ENCODE results near the gene EXOSC5.
"Not testable (repeated sequence)": the region's sequence is repeated elsewhere in the genome, so short reads cannot be mapped to it uniquely, and the experiment has no call there.

Gene EXOSC5

DNA sequence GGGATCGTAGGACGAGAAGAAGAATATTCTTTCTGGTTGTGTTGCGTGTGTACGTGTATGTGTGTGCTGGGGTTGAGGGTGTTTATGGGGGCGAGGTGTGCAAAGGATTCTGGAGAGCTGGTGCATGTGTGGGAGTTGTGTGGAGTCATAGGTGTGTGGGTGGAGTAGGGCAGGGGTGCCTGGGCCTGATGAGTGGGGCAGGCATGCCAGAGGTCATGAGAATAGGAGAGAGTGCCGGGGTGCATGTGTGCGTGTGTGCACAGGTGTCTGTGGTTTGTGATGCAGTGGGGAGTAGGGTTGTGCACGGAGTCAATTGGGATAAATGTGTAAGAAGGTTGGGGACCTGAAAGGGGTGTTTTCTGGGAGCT, 20.2 kb downstream of the EXOSC5 start:
- H3K4me3 ChIP-seq (ENCODE audit: low read depth in 1 of 2, low read length in 1 of 2) = peak overlapping the region; percentile 84 to 91
- TF ChIP-seq, protein P1, sequence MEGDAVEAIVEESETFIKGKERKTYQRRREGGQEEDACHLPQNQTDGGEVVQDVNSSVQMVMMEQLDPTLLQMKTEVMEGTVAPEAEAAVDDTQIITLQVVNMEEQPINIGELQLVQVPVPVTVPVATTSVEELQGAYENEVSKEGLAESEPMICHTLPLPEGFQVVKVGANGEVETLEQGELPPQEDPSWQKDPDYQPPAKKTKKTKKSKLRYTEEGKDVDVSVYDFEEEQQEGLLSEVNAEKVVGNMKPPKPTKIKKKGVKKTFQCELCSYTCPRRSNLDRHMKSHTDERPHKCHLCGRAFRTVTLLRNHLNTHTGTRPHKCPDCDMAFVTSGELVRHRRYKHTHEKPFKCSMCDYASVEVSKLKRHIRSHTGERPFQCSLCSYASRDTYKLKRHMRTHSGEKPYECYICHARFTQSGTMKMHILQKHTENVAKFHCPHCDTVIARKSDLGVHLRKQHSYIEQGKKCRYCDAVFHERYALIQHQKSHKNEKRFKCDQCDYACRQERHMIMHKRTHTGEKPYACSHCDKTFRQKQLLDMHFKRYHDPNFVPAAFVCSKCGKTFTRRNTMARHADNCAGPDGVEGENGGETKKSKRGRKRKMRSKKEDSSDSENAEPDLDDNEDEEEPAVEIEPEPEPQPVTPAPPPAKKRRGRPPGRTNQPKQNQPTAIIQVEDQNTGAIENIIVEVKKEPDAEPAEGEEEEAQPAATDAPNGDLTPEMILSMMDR (IDR thresholded peaks at IDR 0.05) = no peak
- H3K27ac ChIP-seq = peak overlapping the region; percentile 85
- no peaks in the 10 kb centered on the region for H3K27me3 ChIP-seq
- peaks cover 51 to 56% of the 10 kb centered on the region in 2 experiments for H3K4me1 ChIP-seq (ENCODE audit: control insufficient read depth in 1 of 2, insufficient read depth in 1 of 2, low read depth in 1 of 2, low read length in 1 of 2)
- H3K9me3 ChIP-seq = no peaks in the 10 kb centered on the region
- H3K36me3 ChIP-seq = peaks cover 18% of the 10 kb centered on the region

DNA sequence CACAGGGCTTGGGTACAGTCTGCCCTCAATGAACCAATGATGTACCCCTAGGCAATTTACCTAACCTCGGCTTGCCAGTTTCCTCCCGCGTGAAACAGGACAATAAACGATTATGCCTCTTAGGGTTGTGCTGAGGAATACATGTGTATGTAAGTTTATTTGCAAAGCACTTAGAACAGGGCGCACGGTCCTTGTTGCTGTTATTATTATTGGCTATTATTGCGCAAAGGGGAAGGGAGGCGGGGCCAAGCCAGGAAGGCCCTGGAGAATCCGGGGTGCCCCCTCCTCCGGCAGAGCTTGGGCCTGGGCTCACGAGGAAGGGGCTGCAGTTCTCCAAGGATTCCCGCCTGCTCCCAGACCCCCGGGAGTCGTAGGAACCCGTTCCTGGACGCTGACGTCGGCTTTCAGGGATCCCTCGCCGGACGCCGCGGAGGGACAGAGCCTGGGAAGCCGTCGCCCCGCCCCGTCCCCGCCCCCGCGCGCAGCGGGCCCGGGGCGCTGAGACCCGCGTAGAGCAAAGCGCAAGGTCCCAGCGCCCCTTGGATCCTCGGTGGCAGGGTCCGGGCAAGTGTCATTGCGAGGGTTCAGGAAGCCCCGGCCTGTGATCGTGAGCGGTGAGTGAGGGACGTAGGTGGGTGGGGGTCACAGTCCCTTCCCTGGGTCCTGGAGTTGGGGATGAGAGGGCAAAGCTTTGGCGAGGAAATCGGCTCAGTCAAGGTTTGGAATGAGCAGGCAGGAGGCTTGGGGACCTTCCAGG, 20.7 kb downstream of the EXOSC5 start, which contains the start of gene TMEM91:
TSS of gene TMEM91 (plus strand) at position 293 of the 757 bp plus-strand sequence. CDS start 1,777 bp downstream, outside the sequence.
- H3K9me3 ChIP-seq = no peaks in the 10 kb centered on the region
- peaks cover 57 to 61% of the 10 kb centered on the region in 2 experiments for H3K4me1 ChIP-seq (ENCODE audit: control insufficient read depth in 1 of 2, insufficient read depth in 1 of 2, low read depth in 1 of 2, low read length in 1 of 2)
- no peaks in the 10 kb centered on the region for H3K27me3 ChIP-seq
- H3K36me3 ChIP-seq = peaks cover 14% of the 10 kb centered on the region
- TF ChIP-seq, protein P1 (IDR thresholded peaks at IDR 0.05) = no peak
- H3K27ac ChIP-seq = peak within 1 kb of the TSS; percentile 85
- H3K4me3 ChIP-seq (ENCODE audit: low read depth in 1 of 2, low read length in 1 of 2) = peak within 1 kb of the TSS; percentile 84 to 91

DNA sequence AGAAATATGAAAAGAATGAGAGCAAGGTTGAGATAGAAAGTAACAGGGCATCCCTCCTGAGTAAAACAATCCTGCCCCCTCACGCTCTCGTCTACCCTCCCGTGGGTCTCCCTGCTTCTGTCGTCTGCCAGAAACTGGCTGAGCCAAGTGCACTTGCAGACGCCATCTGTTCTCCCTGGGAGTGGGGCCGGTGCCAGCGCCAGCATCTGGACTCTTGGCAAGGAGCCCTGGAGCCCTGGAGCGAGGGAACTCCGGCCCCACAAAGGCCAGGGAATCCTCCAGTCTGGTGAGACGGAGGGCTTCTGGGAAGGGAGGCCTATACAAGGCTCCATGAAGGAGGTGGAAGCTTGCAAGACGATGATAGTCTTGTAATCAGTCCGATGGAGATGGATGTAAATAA, 23.2 kb downstream of the EXOSC5 start:
- Histone ChIP-seq H3K4me1 (ENCODE audit: control insufficient read depth in 1 of 2, insufficient read depth in 1 of 2, low read depth in 1 of 2, low read length in 1 of 2) (peaks cover 58 to 60% of the 10 kb centered on the region in 2 experiments), H3K27me3 (no peaks in the 10 kb centered on the region), H3K27ac (no peak overlapping the region), H3K36me3 (peaks cover 8% of the 10 kb centered on the region), H3K9me3 (no peaks in the 10 kb centered on the region), H3K4me3 (ENCODE audit: low read depth in 1 of 2, low read length in 1 of 2) (no peak overlapping the region)
- TF ChIP-seq, protein P1 (IDR thresholded peaks at IDR 0.05) = no peak

DNA sequence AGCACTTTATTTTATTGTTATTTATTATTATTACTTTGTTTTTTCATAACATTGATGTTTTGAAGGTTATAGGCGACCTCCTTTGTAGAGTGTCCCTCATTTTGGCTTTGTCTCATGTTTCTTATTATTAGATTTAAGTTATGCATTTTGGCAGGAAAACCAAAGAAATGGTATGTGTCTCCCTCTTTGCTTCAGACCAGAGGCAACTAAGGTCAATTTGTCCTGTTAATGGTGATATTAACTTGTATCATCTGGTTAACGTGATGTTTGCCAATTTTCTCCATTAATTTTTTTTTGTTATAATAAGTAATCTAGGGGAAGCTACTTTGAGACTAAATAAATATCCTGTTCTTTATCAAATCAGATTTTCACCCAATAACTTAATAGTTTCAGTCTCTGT, 24.7 kb downstream of the EXOSC5 start:
- H3K27ac ChIP-seq = peak overlapping the region; percentile 25
- peaks cover 58 to 60% of the 10 kb centered on the region in 2 experiments for H3K4me1 ChIP-seq (ENCODE audit: control insufficient read depth in 1 of 2, insufficient read depth in 1 of 2, low read depth in 1 of 2, low read length in 1 of 2)
- TF ChIP-seq, protein P1 (IDR thresholded peaks at IDR 0.05) = no peak
- no peak overlapping the region for H3K4me3 ChIP-seq (ENCODE audit: low read depth in 1 of 2, low read length in 1 of 2)
- no peaks in the 10 kb centered on the region for H3K9me3 ChIP-seq
- H3K36me3 ChIP-seq = no peaks in the 10 kb centered on the region
- H3K27me3 ChIP-seq = no peaks in the 10 kb centered on the region

DNA sequence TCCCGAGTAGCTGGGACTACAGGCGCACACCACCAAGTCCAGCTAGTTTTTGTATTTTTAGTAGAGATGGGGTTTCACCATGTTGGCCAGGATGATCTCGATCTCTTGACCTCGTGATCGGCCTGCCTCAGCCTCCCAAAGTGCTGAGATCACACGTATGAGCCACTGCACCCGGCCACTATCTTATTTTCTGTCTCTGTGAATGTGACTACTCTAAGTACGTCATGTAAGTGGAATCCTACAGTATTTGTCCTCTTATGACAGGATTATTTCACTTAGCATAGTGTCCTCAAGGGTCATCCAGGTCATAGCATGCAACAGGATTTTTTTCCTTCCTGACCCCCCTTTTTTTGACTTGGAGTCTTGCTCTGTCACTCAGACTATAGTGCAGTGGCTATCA, 25.6 kb downstream of the EXOSC5 start:
- Histone ChIP-seq H3K4me3 (ENCODE audit: low read depth in 1 of 2, low read length in 1 of 2) (no peak overlapping the region), H3K27ac (peak overlapping the region; percentile 44), H3K4me1 (ENCODE audit: control insufficient read depth in 1 of 2, insufficient read depth in 1 of 2, low read depth in 1 of 2, low read length in 1 of 2) (peaks cover 59 to 61% of the 10 kb centered on the region in 2 experiments), H3K36me3 (no peaks in the 10 kb centered on the region), H3K27me3 (no peaks in the 10 kb centered on the region), H3K9me3 (no peaks in the 10 kb centered on the region)
- TF ChIP-seq, protein P1 (IDR thresholded peaks at IDR 0.05) = no peak

DNA sequence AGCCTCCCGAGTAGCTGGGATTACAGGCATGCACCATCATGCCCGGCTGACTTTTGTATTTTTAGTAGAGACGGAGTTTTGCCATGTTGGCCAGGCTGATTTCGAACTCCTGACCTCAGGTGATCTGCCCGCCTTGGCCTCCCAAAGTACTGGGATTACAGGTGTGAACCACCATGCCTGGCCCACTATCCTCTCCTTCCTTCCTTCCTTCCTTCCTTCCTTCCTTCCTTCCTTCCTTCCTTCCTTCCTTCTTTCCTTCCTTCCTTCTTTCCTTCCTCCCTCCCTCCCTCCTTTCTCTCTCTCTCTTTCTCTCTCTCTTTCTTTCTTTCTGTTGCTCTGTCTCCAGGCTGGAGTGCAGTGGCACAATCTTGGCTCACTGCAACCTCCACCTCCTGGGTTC, 26.0 kb downstream of the EXOSC5 start:
- peak overlapping the region; percentile 44 for H3K27ac ChIP-seq
- H3K27me3 ChIP-seq; H3K36me3 ChIP-seq; H3K4me3 ChIP-seq (ENCODE audit: low read depth in 1 of 2, low read length in 1 of 2); H3K9me3 ChIP-seq: not testable (repeated sequence)
- H3K4me1 ChIP-seq (ENCODE audit: control insufficient read depth in 1 of 2, insufficient read depth in 1 of 2, low read depth in 1 of 2, low read length in 1 of 2) = peaks cover 60 to 63% of the 10 kb centered on the region in 2 experiments
